ENCODE results near the gene PPM1M. TPM values are rescaled to one million over a fixed set of nuclear protein-coding genes. Genes with fewer than 3 reads are reported as not detected.
"Not testable (repeated sequence)": the region's sequence is repeated elsewhere in the genome, so short reads cannot be mapped to it uniquely, and the experiment has no call there.

PPM1M gene
- polyA plus RNA-seq, 10 donors: 13.2 to 20.7 (median 15.3) TPM

DNA sequence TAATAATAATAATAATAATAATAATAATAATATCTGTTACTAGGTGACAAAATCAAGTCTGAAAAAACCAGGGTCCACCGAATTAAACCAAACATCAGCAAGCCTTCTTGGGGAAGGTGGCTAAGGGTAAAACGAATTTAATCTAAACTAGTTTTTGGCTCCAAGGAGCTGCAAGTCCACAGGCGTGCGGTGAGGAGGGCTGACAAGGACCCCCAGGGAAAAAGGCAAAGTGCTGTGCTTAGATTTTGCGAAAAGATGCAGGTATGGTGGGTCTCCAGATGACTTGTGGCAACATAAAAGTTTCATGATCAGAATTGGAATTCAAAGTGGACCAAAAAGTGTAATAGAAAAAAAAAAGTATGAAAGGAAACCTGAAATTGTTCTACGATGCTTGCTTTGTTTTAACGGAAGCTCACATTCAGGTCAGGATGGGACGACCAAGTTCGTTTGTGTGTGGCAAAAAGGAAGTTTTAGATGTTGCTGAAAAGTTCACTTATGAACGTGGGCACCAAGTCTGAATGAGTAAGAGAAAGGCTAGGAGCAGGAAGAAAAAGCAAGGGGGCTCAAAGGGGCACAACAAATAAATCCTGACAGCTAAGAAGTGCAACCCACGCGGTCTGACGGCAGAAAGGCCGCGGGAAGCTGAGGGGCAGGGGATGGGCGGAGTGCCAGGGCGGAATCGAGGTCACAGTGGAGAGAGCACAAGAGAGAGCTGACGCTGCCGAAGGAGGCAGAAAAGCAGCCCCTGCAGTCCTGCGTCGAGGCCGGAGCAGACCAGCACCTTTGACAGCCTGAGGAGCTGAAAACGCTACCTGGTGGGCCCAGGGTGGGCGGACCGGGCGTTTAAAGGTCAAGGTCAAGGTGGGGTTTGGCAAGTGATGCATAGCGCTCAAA is 31.8 kb downstream of the PPM1M start:
- DNase-seq: peak; percentile 42 to 84 (median 76)

- DNase-seq: peak in 1 of 3 donors; percentile 25
These were observed 32.5 kb downstream of the PPM1M start for GRCh38 chr3:52277972-52278509.

DNA sequence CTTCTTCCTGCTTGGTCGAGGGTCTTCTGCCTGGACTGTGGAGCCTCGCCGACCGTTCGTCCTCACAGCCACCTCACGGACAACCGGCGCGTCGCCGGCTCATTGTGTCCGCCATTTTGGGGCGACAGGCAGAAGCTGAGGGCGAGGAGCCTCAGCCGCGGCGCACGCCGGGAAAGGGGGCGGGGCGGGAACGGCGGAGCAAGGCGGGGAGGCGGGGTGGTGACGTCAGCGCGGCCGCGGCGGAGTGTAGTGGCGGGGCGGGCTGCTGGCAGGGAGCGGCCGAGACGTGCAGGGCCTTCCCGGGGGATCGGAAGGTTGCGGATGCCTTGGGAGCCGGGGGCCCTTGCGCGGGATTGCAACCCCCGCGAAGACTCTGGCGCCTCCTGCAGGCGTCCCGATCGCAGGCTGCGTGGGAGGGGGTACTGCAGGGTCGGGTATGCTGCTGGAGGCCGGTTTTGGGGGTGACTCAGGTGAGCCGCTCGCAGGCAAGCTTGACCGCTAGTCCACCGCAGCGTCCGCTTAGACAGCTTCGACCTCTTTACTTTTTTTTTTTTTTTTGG is 33.0 kb downstream of the PPM1M start, which contains the start of gene WDR82:
Gene WDR82, minus strand, starts transcription at position 140 of the 560 bp plus-strand sequence. CDS start 288 bp downstream, outside the sequence.
- DNase-seq: peak; percentile 94 to 98 (median 96)

DNA sequence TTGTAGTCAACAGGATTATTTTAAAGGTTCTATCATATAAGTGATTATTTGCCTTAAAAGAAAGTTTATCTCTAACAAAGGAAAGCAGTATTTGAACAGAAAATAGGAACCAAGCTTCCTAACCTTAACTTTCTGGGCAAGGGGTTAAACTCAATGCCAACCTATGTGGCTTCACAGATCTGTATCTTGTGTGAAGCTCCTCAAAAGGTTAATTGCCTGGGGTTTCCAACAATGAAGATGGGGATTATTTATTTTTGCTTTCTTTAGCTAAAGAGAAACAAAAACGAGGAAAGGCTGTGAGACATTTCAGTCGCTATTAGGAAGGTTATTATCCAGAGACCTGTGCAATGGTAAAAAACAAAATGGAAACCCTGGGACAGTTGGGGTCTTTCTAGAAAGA is 34.0 kb downstream of the PPM1M start:
- no peak for DNase-seq

- DNase-seq: peak in 2 of 3 donors; percentile 30 to 78
These were observed 34.5 kb downstream of the PPM1M start for GRCh38 chr3:52280050-52280461.

DNA sequence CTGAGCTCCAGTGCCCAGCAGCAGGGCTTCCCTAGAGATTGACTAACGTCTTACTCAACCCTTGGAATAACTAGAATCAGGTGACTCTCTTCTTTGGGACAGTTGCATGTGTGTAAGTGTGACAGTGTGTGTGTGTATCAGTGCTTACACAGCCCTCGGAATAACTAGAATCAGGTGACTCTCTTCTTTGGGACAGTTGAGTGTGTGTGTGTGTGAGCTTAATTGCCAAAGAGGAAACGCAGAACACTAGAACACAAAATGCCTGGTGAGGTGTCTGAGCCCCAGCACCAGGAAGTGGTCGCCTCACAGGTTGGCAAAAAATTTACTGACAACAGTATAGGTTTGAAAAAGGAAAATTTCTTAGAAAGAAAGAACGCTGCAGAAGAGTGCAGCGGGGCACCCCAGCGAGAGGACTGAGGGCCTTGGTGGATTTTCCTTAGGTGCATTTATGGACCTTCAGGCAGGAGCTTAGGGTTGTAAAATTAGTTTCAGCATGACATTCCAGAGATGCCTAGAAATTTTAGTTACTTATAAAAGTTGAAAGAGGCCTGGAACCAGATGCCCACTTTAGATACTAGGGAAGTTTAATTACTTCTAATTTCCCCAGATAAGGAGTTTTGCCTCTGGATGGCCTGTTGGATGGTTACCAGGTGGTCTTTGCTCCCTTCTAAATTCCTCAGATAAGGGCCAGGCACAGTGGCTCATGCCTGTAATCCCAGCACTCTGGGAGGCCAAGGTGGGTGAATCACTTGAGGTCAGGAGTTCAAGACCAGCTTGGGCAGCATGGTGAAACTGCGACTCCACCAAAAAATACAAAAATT is 36.6 kb downstream of the PPM1M start:
- DNase-seq: no peak

GRCh38 chr3:52283306-52283705 is 37.7 kb downstream of the PPM1M start:
- DNase-seq: no peak

GRCh38 chr3:52284051-52284450 is 38.5 kb downstream of the PPM1M start:
- DNase-seq: not testable (repeated sequence)

- no peak for DNase-seq
These were observed 41.2 kb downstream of the PPM1M start for GRCh38 chr3:52286777-52287110.

- no peak for DNase-seq
These were observed 43.1 kb downstream of the PPM1M start for GRCh38 chr3:52288674-52289073.

GRCh38 chr3:52289338-52289746 is 43.8 kb downstream of the PPM1M start:
- no peak for DNase-seq

- no peak for DNase-seq
These were observed 44.4 kb downstream of the PPM1M start for GRCh38 chr3:52289747-52290595.

DNA sequence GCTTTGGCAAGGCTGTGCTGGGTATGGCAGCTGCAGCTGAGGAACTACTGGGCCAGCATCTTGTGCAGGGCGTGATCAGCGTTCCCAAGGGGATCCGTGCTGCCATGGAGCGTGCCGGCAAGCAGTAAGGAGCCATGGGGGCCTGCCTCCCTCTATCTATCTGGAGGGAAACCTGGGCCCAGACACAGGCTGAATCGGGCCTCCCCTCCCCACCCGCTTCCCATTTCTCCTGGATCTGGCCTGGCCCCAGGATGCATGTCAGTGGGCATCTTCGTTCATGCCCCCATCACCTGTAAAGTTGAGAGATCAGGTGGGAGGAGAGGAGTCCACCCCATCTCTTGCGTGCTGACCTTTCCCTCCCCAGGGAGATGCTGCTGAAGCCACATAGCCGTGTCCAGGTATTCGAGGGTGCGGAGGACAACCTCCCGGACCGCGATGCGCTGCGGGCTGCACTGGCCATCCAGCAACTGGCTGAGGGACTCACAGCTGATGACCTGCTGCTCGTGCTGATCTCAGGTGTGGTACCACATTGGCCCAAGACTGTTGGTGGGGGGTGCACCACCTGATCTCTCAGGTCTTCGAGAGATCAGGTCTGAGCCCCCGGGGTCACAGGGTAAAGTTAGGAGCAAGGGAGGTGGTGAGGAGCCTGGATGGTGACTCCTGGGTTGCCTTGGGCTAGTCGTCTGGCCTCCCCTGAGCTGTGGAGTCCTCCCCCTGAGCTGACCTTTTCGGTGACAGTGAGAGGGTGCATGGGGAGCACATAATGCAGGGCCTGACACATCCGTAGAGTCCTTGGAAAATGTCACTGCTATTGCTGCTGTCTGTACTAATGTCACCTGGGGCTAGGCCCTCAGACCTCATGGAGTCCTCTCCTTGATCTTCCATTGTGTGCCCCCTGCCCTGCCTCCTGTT is 45.3 kb downstream of the PPM1M start:
- no peak for DNase-seq

GRCh38 chr3:52291508-52292181 is 46.1 kb downstream of the PPM1M start:
- DNase-seq: peak in 1 of 3 donors; percentile 42

DNA sequence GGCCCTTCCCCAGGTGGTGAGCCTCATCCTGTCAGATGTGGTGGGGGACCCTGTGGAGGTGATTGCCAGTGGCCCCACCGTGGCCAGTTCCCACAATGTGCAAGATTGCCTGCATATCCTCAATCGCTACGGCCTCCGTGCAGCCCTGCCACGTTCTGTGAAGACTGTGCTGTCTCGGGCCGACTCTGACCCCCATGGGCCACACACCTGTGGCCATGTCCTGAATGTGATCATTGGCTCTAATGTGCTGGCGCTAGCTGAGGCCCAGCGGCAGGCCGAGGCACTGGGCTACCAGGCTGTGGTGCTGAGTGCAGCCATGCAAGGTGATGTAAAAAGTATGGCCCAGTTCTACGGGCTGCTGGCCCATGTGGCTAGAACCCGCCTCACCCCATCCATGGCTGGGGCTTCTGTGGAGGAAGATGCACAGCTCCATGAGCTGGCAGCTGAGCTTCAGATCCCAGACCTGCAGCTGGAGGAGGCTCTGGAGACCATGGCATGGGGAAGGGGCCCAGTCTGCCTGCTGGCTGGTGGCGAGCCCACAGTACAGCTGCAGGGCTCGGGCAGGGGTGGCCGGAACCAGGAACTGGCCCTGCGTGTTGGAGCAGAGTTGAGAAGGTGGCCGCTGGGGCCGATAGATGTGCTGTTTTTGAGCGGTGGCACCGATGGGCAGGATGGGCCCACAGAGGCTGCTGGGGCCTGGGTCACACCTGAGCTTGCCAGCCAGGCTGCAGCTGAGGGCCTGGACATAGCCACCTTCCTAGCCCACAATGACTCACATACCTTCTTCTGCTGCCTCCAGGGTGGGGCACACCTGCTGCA is 46.9 kb downstream of the PPM1M start:
- DNase-seq: no peak

DNA sequence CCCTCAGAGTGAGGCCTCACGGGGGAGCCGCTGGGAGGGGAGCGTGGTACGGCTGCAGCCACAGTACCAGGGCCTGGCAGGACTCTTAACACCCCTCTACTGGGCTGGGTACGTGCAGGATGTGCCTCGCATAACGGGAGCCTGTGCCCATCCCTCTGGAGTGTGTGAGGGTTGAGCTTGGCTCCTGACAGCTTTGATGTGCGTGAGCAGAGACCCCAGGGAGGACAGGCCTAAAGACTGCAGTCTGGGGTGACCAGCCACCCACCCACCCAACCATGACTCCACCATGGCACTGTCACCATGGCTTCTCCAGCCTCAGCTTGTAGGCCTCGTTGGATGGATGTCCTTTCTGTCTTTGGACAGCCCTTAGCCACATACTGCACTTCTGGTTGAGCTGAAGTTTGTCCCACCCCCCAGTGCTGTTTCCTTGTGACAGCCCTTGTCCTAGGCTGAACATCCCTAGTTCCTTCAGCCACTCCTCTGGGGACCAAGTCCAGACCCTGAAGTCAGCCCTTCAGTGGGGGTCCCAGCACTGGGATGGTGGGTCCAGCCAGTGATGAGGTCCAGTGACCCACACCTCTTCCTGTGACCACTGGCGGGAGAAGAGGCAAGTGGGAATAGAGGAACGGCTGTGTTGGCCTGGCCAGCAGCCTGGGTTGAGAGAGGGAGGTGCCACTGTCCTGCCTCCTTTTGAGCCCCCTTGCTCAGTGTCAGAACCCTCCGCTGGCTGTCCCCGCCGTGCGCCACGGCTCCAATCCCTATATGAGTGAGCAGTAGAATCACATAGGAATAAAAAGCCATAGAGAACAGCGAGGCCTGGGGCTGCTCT is 48.1 kb downstream of the PPM1M start:
- no peak for DNase-seq

All from muscle of back (tissue), 11 donors.